ENCODE measurements around the gene UFD1.

UFD1 gene

DNA sequence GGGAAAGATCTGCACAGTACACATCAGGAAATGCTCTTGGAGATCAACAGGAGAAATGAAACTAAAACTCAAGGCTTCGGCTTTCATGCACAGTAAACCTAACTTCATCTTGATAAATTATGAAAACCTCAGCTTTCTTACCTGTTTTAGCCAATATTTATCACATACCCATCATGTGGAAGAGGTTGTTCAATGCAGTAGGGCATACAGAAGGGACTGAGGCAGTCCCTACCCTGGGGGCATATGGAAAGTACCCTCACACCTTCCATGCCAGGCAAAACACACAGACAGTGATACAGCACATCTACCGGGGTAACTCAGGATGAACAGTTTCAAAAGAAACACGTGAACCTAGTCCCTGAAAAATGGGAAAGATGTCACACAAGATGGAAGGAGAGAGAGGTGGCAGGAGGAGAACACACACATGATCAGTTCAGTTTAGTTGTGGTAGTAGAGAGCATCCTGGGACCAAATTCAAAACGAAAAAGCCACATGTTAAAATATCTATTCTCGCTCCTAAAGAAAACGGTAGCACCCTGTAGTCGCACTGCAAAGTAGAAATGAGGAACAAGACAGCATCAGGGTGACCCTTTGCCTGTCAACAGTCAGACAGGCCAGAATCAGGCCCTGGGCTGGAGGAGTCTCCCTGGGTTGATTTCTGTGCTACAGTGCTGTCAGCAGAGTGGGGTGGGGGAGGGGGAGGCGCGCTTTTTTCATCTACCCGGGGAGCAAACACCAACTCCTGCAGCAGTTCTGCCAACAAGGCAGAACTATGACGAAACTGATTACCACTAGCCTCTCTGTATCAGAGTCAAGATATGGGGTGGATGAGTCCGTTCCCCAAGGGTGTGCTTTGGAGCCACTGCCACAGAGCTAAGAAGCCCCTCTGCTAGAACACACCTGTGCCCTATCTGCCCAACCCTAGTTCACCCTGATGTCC lies 48.8 kb downstream of the UFD1 start:
- H3K9me3 ChIP-seq = no peaks in the 10 kb centered on the region
- no peaks in the 10 kb centered on the region for H3K27me3 ChIP-seq
- H3K4me3 ChIP-seq = peak overlapping the region; percentile 80
- H3K36me3 ChIP-seq = peaks cover 2 to 10% (median 4%) of the 10 kb centered on the region in 3 donors
- TF ChIP-seq, protein P1, sequence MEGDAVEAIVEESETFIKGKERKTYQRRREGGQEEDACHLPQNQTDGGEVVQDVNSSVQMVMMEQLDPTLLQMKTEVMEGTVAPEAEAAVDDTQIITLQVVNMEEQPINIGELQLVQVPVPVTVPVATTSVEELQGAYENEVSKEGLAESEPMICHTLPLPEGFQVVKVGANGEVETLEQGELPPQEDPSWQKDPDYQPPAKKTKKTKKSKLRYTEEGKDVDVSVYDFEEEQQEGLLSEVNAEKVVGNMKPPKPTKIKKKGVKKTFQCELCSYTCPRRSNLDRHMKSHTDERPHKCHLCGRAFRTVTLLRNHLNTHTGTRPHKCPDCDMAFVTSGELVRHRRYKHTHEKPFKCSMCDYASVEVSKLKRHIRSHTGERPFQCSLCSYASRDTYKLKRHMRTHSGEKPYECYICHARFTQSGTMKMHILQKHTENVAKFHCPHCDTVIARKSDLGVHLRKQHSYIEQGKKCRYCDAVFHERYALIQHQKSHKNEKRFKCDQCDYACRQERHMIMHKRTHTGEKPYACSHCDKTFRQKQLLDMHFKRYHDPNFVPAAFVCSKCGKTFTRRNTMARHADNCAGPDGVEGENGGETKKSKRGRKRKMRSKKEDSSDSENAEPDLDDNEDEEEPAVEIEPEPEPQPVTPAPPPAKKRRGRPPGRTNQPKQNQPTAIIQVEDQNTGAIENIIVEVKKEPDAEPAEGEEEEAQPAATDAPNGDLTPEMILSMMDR (IDR thresholded peaks at IDR 0.05) = no peak
- intact Hi-C loops (cut with DNase I; ENCODE audit: low total_unique reads) = no loop called here
- peak overlapping the region; percentile 74 to 90 for H3K27ac ChIP-seq
- DNase-seq = no peak
- peaks cover 0 to 31% (median 26%) of the 10 kb centered on the region in 4 donors for H3K4me1 ChIP-seq

DNA sequence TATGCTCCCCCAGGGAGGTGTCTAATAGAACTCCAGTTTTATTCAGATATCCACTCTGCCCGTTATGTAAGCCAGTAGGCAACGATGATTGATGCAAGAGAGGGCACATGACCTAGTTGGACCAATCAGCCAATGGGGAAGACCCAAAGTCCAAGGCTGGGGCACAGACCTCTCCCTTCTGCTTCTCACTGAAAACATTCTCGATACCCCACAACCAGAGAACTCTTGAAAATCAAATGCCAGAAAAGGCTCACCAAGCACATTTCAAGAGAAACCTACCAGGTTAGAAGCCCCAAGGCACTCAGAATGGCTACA lies 54.9 kb downstream of the UFD1 start:
- H3K4me3 ChIP-seq = no peak overlapping the region
- DNase-seq = no peak

DNA sequence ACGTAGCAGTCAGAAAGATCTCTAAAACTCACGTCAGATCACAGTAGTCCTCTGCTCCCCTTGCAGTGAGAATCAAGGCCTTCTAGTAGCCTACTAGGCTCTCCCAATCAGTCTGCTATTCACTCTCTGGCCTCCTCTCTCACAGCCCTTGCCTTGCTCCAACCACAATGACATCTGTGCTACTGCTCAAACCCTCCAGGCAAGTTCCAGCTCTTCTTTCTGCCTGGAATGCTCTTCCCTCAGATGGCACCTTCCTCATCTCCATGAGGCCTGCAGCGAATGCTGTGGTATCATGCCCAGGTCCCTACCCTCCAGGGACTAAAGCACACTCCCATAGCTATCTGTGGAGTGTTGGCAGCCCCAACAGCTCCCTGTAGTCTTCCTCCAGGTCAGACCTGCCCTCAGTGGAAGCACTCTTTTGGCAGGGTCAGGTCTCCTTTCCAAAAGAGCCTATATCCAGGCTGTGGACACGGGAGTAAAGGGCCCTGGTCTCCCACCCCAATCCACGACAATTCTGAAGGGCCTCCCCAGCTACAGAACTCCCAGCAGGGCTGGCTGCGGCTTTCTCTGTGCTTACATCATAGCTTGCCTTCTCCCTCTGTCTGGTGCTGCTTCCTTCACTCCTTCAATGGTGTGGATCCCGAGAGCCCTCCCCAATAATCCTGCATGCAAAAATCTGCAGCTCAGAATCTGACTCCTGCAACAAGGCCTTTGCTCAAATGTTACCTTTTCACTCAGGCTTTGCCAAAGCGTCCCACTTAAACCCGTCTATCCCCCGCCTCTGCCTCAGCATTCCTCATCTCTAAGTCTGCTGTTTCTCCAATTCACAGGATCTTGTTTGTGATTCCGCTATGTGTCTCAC lies 56.3 kb downstream of the UFD1 start:
- intact Hi-C loops (cut with DNase I; ENCODE audit: low total_unique reads) = no loop called here
- Histone ChIP-seq H3K27me3 (no peaks in the 10 kb centered on the region), H3K4me3 (no peak overlapping the region), H3K4me1 (peaks cover 0 to 20% (median 2%) of the 10 kb centered on the region in 4 donors), H3K9me3 (no peaks in the 10 kb centered on the region), H3K36me3 (no peaks in the 10 kb centered on the region), H3K27ac (no peak overlapping the region)
- DNase-seq = no peak
- TF ChIP-seq, protein P1 (IDR thresholded peaks at IDR 0.05) = no peak

More for the DNA sequence above, 54.9 kb downstream of the UFD1 start:
- H3K27me3 ChIP-seq = no peaks in the 10 kb centered on the region
- peaks cover 0 to 20% (median 2%) of the 10 kb centered on the region in 4 donors for H3K4me1 ChIP-seq
- H3K9me3 ChIP-seq = no peaks in the 10 kb centered on the region
- intact Hi-C loops (cut with DNase I; ENCODE audit: low total_unique reads) = no loop called here
- H3K36me3 ChIP-seq = no peaks in the 10 kb centered on the region
- TF ChIP-seq, protein P1 (IDR thresholded peaks at IDR 0.05) = no peak
- no peak overlapping the region for H3K27ac ChIP-seq

DNA sequence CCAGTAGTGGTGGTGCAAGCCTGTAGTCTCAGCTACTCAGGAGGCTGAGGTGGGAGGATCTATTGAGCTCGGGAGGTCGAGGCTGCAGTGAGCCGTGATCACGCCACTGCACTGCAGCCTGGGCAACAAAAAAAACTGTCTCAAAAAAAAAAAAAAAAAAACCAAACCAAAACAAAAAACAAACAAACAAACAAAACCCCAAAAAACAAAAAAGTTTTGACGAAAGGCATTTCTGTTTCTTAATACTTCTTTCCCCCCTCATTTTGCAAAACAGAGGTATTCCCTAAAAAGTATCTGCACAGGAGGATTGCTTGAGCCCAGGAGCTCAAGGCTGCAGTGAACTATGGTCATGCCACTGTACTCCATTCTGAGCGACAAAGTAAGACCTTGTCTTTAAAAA lies 58.7 kb downstream of the UFD1 start:
- H3K27me3 ChIP-seq = no peaks in the 10 kb centered on the region
- DNase-seq = no peak
- H3K4me1 ChIP-seq = peaks cover 0 to 20% (median 2%) of the 10 kb centered on the region in 4 donors
- no peaks in the 10 kb centered on the region for H3K9me3 ChIP-seq
- intact Hi-C loops (cut with DNase I; ENCODE audit: low total_unique reads) = no loop called here
- TF ChIP-seq, protein P1 (IDR thresholded peaks at IDR 0.05) = no peak
- H3K4me3 ChIP-seq = no peak overlapping the region
- no peak overlapping the region for H3K27ac ChIP-seq
- H3K36me3 ChIP-seq = no peaks in the 10 kb centered on the region

DNA sequence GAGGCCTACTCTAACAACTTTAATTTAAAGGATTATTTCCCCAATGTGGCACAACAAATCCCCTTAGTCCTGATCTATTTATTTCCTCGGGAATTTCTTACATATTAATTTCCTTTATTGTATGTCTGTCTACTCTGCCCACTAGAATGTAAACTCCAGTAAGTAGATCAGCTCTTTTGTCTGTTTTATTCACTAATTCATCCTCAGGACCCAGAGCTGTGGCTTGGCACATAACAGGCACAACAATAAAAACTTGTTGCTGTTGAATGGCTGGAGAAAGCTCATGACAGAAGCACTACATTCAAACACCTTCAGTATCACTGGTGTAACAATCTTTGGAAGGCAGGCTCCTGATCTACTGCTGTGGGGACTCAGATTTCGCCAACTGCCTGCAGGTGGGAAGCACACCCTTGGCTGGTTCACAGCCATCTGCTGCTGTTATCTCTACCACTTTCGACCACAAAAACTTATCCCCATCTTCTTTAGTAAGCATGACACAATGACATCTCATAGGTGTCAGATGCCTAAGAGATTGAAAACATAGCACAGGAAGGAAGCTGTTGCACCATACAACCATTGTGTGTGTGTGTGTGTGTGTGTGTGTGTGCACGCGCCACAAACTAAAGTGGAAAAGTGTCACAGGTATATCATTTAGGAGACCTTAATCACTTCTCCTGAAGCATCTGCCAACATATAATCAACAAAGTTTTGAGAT lies 59.4 kb downstream of the UFD1 start:
- peaks cover 0 to 20% (median 2%) of the 10 kb centered on the region in 4 donors for H3K4me1 ChIP-seq
- intact Hi-C loops (cut with DNase I; ENCODE audit: low total_unique reads) = no loop called here
- no peak overlapping the region for H3K4me3 ChIP-seq

More for the DNA sequence above, 59.4 kb downstream of the UFD1 start:
- Histone ChIP-seq H3K27ac (no peak overlapping the region), H3K36me3 (no peaks in the 10 kb centered on the region), H3K9me3 (no peaks in the 10 kb centered on the region), H3K27me3 (no peaks in the 10 kb centered on the region)
- TF ChIP-seq, protein P1 (IDR thresholded peaks at IDR 0.05) = no peak
- no peak for DNase-seq

Data from tibial artery (tissue), 4 donors.